ENCODE data around the gene CBFA2T2.

CBFA2T2 gene

GRCh38 chr20:33470457-33470856, 19.4 kb upstream of the CBFA2T2 start:
- H3K27ac ChIP-seq (ENCODE audit: low read length), result no peak overlapping the region
- no peak overlapping the region for H3K4me2 ChIP-seq (ENCODE audit: insufficient read depth, low read length)
- H3K4me1 ChIP-seq (ENCODE audit: insufficient read depth, low read length), result no peaks in the 10 kb centered on the region
- TF ChIP-seq, protein P1, sequence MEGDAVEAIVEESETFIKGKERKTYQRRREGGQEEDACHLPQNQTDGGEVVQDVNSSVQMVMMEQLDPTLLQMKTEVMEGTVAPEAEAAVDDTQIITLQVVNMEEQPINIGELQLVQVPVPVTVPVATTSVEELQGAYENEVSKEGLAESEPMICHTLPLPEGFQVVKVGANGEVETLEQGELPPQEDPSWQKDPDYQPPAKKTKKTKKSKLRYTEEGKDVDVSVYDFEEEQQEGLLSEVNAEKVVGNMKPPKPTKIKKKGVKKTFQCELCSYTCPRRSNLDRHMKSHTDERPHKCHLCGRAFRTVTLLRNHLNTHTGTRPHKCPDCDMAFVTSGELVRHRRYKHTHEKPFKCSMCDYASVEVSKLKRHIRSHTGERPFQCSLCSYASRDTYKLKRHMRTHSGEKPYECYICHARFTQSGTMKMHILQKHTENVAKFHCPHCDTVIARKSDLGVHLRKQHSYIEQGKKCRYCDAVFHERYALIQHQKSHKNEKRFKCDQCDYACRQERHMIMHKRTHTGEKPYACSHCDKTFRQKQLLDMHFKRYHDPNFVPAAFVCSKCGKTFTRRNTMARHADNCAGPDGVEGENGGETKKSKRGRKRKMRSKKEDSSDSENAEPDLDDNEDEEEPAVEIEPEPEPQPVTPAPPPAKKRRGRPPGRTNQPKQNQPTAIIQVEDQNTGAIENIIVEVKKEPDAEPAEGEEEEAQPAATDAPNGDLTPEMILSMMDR (IDR thresholded peaks at IDR 0.05; ENCODE audit: borderline replicate concordance, extremely low read depth, low read length, poor library complexity, severe bottlenecking), result no peak
- no peak for TF ChIP-seq EZH2 (IDR thresholded peaks at IDR 0.05; ENCODE audit: borderline replicate concordance, low read depth, low read length, severe bottlenecking)
- H3K9ac ChIP-seq (ENCODE audit: low read depth, low read length), result no peak overlapping the region
- no peak overlapping the region for H2AFZ ChIP-seq (ENCODE audit: low read depth, low read length)
- no peak for DNase-seq
- H3K36me3 ChIP-seq (ENCODE audit: insufficient read depth, low read length), result no peaks in the 10 kb centered on the region
- no peaks in the 10 kb centered on the region for H3K9me3 ChIP-seq (ENCODE audit: insufficient read depth, low read length, severe bottlenecking)
- no peak overlapping the region for H3K4me3 ChIP-seq (ENCODE audit: low read depth in 1 of 2, low read length in 2 of 2)
- H3K27me3 ChIP-seq (ENCODE audit: insufficient read depth, low read length, poor library complexity), result no peaks in the 10 kb centered on the region
- H4K20me1 ChIP-seq (ENCODE audit: insufficient read depth, low read length), result no peaks in the 10 kb centered on the region; the same call in 1 of the 2 replicates
- no peaks in the 10 kb centered on the region for H3K79me2 ChIP-seq (ENCODE audit: insufficient read depth, low read length)
- no peak for ATAC-seq (ENCODE audit: insufficient read depth, low read depth)

- Histone ChIP-seq H3K27ac (ENCODE audit: low read length) (no peak overlapping the region), H2AFZ (ENCODE audit: low read depth, low read length) (no peak overlapping the region), H3K9me3 (ENCODE audit: insufficient read depth, low read length, severe bottlenecking) (no peaks in the 10 kb centered on the region), H3K4me3 (ENCODE audit: low read depth in 1 of 2, low read length in 2 of 2) (no peak overlapping the region), H3K4me2 (ENCODE audit: insufficient read depth, low read length) (no peak overlapping the region), H3K4me1 (ENCODE audit: insufficient read depth, low read length) (no peaks in the 10 kb centered on the region), H4K20me1 (ENCODE audit: insufficient read depth, low read length) (no peaks in the 10 kb centered on the region; the same call in 1 of the 2 replicates), H3K36me3 (ENCODE audit: insufficient read depth, low read length) (no peaks in the 10 kb centered on the region), H3K9ac (ENCODE audit: low read depth, low read length) (no peak overlapping the region), H3K27me3 (ENCODE audit: insufficient read depth, low read length, poor library complexity) (no peaks in the 10 kb centered on the region), H3K79me2 (ENCODE audit: insufficient read depth, low read length) (no peaks in the 10 kb centered on the region)
- TF ChIP-seq, protein P1 (IDR thresholded peaks at IDR 0.05; ENCODE audit: borderline replicate concordance, extremely low read depth, low read length, poor library complexity, severe bottlenecking), result no peak
- TF ChIP-seq EZH2 (IDR thresholded peaks at IDR 0.05; ENCODE audit: borderline replicate concordance, low read depth, low read length, severe bottlenecking), result no peak
- ATAC-seq (ENCODE audit: insufficient read depth, low read depth), result no peak
- DNase-seq, result no peak
Measured at GRCh38 chr20:33470866-33471265, 19.0 kb upstream of the CBFA2T2 start.

DNA sequence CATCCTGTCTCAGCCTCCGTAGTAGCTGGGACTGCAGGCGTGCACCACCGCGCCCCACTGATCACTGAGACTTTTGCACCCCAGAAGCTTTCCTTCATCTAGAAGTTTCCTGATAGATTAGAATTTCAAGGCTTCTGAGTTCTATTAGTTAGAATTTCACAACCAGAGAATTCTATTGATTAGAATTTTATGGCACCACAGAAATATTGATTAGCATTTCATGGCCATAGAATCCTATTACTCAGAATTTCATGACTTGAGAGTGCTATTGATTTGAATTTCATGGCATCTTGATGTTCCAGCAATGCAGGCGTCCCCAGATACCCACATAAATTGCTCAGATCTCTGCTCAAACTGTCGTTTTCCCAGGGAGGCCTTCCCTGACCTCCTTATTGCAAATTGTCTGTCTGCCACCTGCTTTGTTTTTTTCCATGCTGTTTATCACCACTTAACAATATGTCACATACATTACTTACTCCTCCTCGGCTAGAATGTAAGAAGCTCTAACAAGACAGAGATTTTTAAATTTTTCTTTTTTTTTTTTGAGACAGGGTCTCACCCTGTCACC, 16.9 kb upstream of the CBFA2T2 start:
- no peaks in the 10 kb centered on the region for H4K20me1 ChIP-seq (ENCODE audit: insufficient read depth, low read length)
- ATAC-seq (ENCODE audit: insufficient read depth, low read depth) (no peak), DNase-seq (no peak)

More for the DNA sequence above, 16.9 kb upstream of the CBFA2T2 start:
- Histone ChIP-seq H3K4me3 (ENCODE audit: low read depth in 1 of 2, low read length in 2 of 2) (no peak overlapping the region), H3K9me3 (ENCODE audit: insufficient read depth, low read length, severe bottlenecking) (no peaks in the 10 kb centered on the region), H3K27me3 (ENCODE audit: insufficient read depth, low read length, poor library complexity) (no peaks in the 10 kb centered on the region), H3K36me3 (ENCODE audit: insufficient read depth, low read length) (no peaks in the 10 kb centered on the region), H3K27ac (ENCODE audit: low read length) (no peak overlapping the region), H3K79me2 (ENCODE audit: insufficient read depth, low read length) (no peaks in the 10 kb centered on the region), H2AFZ (ENCODE audit: low read depth, low read length) (no peak overlapping the region), H3K9ac (ENCODE audit: low read depth, low read length) (no peak overlapping the region), H3K4me2 (ENCODE audit: insufficient read depth, low read length) (no peak overlapping the region), H3K4me1 (ENCODE audit: insufficient read depth, low read length) (no peaks in the 10 kb centered on the region)
- TF ChIP-seq, protein P1 (IDR thresholded peaks at IDR 0.05; ENCODE audit: borderline replicate concordance, extremely low read depth, low read length, poor library complexity, severe bottlenecking), result no peak
- TF ChIP-seq EZH2 (IDR thresholded peaks at IDR 0.05; ENCODE audit: borderline replicate concordance, low read depth, low read length, severe bottlenecking), result no peak

Data from DND-41 (cell line).